Glutamatergic neuron (in vitro differentiated cells): Measurements from ENCODE around the gene PRDX5. TPM values are rescaled to one million over a fixed set of nuclear protein-coding genes. Genes with fewer than 3 reads are reported as not detected.

ENCODE experiments used
- DNase-seq: peaks from one replicate; pipeline ENCODE4 v3.0.0; 2022
- H3K27ac Mint-ChIP-seq: one replicate; pipeline ENCODE4 v1.8.0; 2020; ENCODE audit warnings: mild to moderate bottlenecking, mixed read lengths, inconsistent platforms; ENCODE audit not compliant: unreplicated experiment
- H3K27me3 Mint-ChIP-seq: one replicate; pipeline ENCODE4 v1.8.0; 2020; ENCODE audit warnings: mild to moderate bottlenecking, moderate library complexity, mixed read lengths, inconsistent platforms; ENCODE audit not compliant: unreplicated experiment
- H3K36me3 Mint-ChIP-seq: one replicate; pipeline ENCODE4 v1.8.0; 2020; ENCODE audit warnings: mild to moderate bottlenecking, mixed read lengths, inconsistent platforms; ENCODE audit not compliant: unreplicated experiment
- H3K4me1 Mint-ChIP-seq: one replicate; pipeline ENCODE4 v1.8.0; 2020; ENCODE audit warnings: mild to moderate bottlenecking, low read depth, mixed read lengths, inconsistent platforms; ENCODE audit not compliant: unreplicated experiment
- H3K4me3 Mint-ChIP-seq: one replicate; pipeline ENCODE4 v1.8.0; 2020; ENCODE audit warnings: mild to moderate bottlenecking, mixed read lengths, inconsistent platforms; ENCODE audit not compliant: unreplicated experiment
- H3K9me3 Mint-ChIP-seq: one replicate; pipeline ENCODE4 v1.8.0; 2020; ENCODE audit warnings: mild to moderate bottlenecking, moderate library complexity, mixed read lengths, inconsistent platforms; ENCODE audit not compliant: unreplicated experiment
- total RNA-seq: library from RNA; stranded (reverse); fragmentation: NEBNext Ultra II Directional; extraction: Animal tissue kit (Norgen Biotek cat#: 25700); gene quantifications from one replicate; pipeline ENCODE4 v1.2.1, GENCODE V29; 2021; ENCODE audit not compliant: unreplicated experiment
- TF ChIP-seq, protein P1 (sequence below): fragments of 200-600 bp; sonication (generic); IDR thresholded peaks from one replicate; pipeline ENCODE4 v1.5.0; 2021; ENCODE audit not compliant: partially characterized antibody, unreplicated experiment

PRDX5 gene
- total RNA-seq, 1 donor from 2014 or later, result 418 TPM

DNA sequence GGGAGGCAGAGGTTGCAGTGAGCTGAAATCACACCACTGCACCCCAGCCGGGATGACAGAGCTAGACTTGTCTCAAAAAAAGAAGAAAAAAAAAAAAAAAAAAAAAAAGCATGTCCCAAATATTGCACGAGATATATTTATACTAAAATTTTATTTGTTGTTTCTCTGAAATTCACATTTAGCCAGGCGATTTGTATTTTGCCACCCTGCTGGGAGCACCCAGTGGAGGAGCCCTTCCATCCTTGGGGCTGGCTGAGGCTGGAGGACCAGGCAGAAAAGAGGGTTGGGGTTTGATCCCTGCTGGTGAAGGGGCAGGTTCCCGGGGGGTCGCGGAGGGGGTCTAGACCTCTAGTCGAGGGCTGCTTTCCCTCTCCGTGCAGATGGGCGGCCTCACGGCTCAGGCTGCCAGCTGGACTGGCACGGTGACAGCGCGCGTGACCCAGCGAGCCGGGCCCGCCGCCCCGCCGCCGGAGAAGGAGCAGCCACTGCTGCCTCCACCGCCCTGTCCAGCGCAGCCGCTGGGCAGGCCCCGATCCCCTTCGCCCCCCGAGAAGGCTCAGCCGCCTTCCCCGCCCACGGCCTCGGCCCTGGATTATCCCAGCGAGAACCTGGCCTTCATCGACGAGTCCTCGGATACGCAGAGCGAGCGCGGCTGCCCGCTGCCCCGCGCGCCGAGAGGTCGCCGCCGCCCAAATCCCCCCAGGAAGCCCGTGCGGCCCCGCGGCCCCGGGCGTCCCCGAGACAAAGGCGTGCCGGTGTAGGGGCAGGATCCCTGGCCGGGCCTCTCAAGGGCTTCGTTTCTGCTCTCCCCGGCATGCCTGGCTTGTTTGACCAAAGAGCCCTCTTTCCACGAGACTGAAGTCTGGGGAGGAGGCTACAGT is 18.7 kb upstream of the PRDX5 start:
- Mint-ChIP-seq H3K4me3 (peak overlapping the region; percentile 64), H3K4me1 (peaks cover 2% of the 10 kb centered on the region), H3K9me3 (peaks cover 7% of the 10 kb centered on the region), H3K36me3 (no peaks in the 10 kb centered on the region), H3K27ac (no peak overlapping the region), H3K27me3 (peaks cover 37% of the 10 kb centered on the region)
- TF ChIP-seq, protein P1, sequence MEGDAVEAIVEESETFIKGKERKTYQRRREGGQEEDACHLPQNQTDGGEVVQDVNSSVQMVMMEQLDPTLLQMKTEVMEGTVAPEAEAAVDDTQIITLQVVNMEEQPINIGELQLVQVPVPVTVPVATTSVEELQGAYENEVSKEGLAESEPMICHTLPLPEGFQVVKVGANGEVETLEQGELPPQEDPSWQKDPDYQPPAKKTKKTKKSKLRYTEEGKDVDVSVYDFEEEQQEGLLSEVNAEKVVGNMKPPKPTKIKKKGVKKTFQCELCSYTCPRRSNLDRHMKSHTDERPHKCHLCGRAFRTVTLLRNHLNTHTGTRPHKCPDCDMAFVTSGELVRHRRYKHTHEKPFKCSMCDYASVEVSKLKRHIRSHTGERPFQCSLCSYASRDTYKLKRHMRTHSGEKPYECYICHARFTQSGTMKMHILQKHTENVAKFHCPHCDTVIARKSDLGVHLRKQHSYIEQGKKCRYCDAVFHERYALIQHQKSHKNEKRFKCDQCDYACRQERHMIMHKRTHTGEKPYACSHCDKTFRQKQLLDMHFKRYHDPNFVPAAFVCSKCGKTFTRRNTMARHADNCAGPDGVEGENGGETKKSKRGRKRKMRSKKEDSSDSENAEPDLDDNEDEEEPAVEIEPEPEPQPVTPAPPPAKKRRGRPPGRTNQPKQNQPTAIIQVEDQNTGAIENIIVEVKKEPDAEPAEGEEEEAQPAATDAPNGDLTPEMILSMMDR, result no peak
- peak; percentile 37 for DNase-seq

DNA sequence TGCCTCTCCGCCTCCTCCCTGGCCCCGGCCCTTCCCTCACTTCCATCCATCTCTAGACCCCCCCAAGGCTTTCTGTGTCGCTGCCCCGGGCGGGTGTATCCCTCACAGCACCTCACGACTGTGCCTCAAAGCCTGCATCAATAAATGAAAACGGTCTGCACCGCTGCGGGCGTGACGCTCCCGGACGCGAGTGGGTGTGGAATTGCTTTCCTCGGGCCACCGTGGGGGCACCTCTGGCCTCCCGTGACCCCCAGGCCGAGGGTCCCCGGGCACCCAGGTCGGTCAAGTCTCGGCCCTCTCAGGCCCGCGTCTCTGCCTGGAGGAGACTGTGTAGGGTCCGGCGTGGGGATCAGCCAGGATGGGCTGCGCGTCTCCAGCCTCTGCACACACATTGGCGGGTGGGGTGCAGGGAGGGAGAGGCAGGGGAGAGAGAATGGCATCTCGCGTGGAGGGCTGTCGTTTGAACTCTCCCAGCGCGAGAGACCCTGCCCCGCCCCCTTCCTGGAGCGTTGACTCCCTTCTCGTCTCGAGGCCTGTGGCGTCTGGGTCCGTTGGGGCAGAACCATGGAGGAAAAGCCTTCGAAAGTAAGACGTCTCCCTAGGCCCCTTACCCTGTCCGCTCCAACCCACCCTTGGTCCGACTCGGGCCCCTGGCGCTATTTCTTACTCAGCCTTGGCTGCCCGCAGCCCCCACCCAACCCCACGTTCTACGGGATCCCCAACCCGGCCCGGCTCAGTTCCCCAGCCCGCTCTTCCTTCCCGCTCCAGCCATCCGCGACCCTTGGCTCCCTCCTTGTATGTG is 17.9 kb upstream of the PRDX5 start, which contains the start of gene CATSPERZ:
CATSPERZ (plus strand) TSS at position 512 of the 802 bp plus-strand sequence; CDS start at position 565, 53 bp downstream.
- peak within 1 kb of the TSS; percentile 70 for H3K4me3 Mint-ChIP-seq
- no peaks in the 10 kb centered on the region for H3K36me3 Mint-ChIP-seq
- DNase-seq, result no peak
- TF ChIP-seq, protein P1, result no peak
- no peak within 1 kb of the TSS for H3K27ac Mint-ChIP-seq
- peaks cover 2% of the 10 kb centered on the region for H3K4me1 Mint-ChIP-seq
- H3K27me3 Mint-ChIP-seq, result peaks cover 33% of the 10 kb centered on the region
- H3K9me3 Mint-ChIP-seq, result peaks cover 7% of the 10 kb centered on the region

DNA sequence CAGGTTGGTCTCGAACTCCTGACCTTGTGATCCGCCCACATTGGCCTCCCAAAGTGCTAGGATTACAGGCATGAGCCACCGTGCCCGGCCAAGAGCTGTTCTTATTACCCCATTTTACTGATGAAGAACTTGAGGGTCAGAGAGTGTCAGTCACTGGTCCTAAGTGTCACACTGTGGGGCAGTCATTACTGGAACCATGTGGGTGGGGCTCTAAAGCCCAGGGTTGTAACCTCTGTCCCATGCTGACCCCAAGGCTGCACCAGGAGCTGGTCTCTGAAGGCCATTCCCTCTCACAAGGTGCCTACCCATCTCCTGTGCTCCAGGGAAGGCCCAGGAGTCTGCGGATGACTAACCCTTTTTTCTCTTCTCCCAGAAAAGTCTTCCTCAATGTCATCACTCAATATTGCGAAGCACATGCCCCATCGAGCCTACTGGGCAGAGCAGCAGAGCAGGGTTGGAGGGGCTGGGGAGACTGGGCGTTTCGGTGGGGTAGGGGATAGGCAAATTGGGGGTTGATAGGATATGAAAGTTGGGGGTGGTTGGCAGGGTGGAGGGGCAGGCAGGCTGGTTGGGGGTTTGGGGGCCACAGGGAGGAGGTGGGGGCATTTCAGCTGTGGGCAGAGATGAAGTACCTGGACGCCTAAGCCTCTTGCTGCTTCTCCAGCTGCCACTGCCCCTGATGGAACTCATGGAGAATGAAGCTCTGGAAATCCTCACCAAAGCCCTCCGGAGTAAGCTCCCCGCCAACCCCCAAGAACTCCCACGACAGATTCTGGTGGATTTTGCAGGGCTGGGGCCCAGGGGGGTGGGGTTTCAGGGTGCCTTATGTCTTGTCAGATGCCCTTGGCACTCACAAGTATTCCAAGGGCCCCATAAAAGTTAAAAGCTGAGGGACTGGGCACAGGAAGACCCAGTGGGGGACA is 14.6 kb upstream of the PRDX5 start:
- DNase-seq, result no peak
- Mint-ChIP-seq H3K27ac (no peak overlapping the region), H3K27me3 (peaks cover 16% of the 10 kb centered on the region), H3K4me1 (peaks cover 4% of the 10 kb centered on the region), H3K9me3 (peaks cover 4% of the 10 kb centered on the region), H3K36me3 (no peaks in the 10 kb centered on the region), H3K4me3 (peak overlapping the region; percentile 84)
- TF ChIP-seq, protein P1, result no peak

DNA sequence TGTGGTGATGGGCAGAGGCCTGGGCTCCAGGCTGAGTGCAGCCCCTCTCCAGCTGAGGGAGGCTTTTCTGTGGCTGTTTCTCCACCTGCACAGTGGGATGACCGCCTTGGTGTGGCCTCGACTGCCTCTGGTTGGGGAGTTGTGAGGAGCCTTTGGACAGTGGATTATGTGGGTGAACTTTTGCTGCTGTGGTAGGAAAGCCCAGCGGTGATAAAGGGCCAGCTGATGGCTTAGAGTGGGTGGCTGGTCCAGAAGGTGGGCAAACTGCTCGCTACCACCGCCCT is 13.9 kb upstream of the PRDX5 start:
- no peak for DNase-seq
- Mint-ChIP-seq H3K9me3 (peaks cover 4% of the 10 kb centered on the region), H3K27ac (no peak overlapping the region), H3K4me3 (peak overlapping the region; percentile 84), H3K27me3 (peaks cover 11% of the 10 kb centered on the region), H3K36me3 (no peaks in the 10 kb centered on the region), H3K4me1 (peaks cover 4% of the 10 kb centered on the region)
- TF ChIP-seq, protein P1, result no peak
